ENCODE results near the gene CD84.
"Not testable (repeated sequence)": the region's sequence is repeated elsewhere in the genome, so short reads cannot be mapped to it uniquely, and the experiment has no call there.

Gene CD84

DNA sequence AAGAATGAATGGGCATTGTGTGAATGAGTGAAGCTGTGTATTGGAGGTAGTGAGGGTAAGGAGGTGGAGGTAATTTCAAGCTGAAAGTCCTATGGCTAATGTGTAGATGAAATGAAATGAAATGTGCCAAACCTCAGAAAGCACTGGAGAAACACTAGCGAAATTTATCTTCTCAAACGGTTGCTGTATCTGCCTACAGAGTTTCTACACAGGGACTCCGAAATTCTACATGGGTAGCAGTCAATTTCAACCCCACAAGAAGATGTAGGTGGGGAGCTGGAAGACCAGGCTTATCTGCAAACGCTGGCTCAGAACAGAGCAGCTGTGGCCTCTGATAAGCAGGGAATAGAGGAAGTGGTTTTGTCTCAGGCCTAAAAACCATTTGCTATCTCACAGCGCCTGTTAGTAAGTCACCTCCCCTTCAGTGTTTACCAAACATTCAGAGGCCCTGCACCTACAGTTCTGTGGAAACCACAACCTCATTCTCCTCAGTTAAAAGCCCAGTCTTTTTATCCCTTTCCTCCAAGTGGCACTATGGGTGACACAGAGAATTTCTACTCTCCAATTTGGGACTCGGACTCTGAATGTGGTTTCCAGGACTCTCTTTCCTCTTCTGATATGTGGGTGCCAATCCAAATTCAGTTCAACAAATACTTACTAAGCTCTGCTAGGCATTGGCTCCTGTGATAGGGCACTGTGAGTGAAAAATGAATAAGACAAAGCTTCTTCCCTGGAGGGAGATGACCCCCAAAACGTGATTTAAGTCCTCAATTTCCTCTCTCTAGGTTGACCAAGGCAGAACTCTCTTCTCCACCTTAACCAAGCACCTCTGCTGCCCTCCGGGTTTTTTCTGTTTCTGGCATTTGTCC is 39.1 kb downstream of the CD84 start:
- no peaks in the 10 kb centered on the region for H3K36me3 ChIP-seq
- H3K27ac ChIP-seq = peak overlapping the region; percentile 62
- H3K27me3 ChIP-seq = no peaks in the 10 kb centered on the region
- H3K4me3 ChIP-seq (ENCODE audit: low read depth in 1 of 2, low read length in 1 of 2) = no peak overlapping the region
- TF ChIP-seq, protein P1, sequence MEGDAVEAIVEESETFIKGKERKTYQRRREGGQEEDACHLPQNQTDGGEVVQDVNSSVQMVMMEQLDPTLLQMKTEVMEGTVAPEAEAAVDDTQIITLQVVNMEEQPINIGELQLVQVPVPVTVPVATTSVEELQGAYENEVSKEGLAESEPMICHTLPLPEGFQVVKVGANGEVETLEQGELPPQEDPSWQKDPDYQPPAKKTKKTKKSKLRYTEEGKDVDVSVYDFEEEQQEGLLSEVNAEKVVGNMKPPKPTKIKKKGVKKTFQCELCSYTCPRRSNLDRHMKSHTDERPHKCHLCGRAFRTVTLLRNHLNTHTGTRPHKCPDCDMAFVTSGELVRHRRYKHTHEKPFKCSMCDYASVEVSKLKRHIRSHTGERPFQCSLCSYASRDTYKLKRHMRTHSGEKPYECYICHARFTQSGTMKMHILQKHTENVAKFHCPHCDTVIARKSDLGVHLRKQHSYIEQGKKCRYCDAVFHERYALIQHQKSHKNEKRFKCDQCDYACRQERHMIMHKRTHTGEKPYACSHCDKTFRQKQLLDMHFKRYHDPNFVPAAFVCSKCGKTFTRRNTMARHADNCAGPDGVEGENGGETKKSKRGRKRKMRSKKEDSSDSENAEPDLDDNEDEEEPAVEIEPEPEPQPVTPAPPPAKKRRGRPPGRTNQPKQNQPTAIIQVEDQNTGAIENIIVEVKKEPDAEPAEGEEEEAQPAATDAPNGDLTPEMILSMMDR (IDR thresholded peaks at IDR 0.05) = no peak
- H3K4me1 ChIP-seq (ENCODE audit: control insufficient read depth in 1 of 2, insufficient read depth in 1 of 2, low read depth in 1 of 2, low read length in 1 of 2) = peaks cover 9 to 10% of the 10 kb centered on the region in 2 experiments
- H3K9me3 ChIP-seq = no peaks in the 10 kb centered on the region

DNA sequence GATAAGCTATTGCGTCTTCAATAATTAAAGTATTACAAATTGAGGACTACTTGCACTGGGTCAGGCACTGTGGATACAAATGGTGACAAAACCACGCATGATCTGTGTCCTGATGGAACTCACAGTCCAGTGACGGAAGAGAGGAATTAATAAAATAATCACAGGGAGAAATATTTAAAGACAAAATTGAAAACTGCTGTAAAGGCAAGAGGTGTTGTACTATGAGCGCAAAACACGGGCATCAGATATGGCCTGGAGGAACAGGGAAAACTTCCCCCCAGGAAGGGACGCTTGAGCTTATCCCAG is 39.7 kb downstream of the CD84 start:
- peaks cover 4% of the 10 kb centered on the region for H3K9me3 ChIP-seq
- no peak overlapping the region for H3K4me3 ChIP-seq (ENCODE audit: low read depth in 1 of 2, low read length in 1 of 2)
- H3K4me1 ChIP-seq (ENCODE audit: control insufficient read depth in 1 of 2, insufficient read depth in 1 of 2, low read depth in 1 of 2, low read length in 1 of 2) = peaks cover 9 to 10% of the 10 kb centered on the region in 2 experiments
- H3K36me3 ChIP-seq = no peaks in the 10 kb centered on the region
- no peaks in the 10 kb centered on the region for H3K27me3 ChIP-seq
- H3K27ac ChIP-seq = peak overlapping the region; percentile 62
- TF ChIP-seq, protein P1 (IDR thresholded peaks at IDR 0.05) = no peak

DNA sequence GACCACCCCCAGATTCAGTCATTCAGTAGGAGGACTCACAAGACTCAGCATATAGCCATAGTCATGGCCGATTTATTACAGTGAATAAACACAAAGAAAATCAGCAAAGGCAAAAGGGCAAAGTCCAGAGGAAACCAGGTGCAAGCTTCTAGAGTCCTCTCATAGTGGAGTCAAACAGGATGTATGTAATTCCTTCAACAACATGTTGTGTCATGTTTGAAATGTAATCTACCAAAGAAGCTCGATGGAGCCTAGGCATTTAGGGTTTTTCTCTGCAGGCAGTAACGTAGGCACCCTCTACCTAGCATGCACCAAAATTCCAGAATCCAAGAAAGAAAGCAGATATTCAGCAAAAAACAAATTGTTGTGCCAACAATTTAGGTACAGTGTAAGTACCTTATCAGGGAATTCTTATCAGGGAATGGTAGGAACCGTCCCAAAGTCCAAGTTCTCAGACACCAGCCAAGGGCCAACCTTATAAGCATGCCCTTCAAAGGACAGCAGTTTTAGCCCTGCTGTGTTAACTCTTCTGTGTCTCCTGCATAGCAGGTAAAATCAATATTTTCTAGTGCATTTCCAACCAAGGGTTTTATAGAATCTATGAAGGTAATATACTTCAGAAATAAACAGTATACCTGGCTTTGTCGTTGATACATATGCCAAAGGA is 40.2 kb downstream of the CD84 start:
- Histone ChIP-seq H3K27ac (no peak overlapping the region), H3K36me3 (no peaks in the 10 kb centered on the region), H3K9me3 (peaks cover 4% of the 10 kb centered on the region), H3K4me1 (ENCODE audit: control insufficient read depth in 1 of 2, insufficient read depth in 1 of 2, low read depth in 1 of 2, low read length in 1 of 2) (peaks cover 9 to 10% of the 10 kb centered on the region in 2 experiments), H3K27me3 (no peaks in the 10 kb centered on the region), H3K4me3 (ENCODE audit: low read depth in 1 of 2, low read length in 1 of 2) (no peak overlapping the region)
- TF ChIP-seq, protein P1 (IDR thresholded peaks at IDR 0.05) = no peak

DNA sequence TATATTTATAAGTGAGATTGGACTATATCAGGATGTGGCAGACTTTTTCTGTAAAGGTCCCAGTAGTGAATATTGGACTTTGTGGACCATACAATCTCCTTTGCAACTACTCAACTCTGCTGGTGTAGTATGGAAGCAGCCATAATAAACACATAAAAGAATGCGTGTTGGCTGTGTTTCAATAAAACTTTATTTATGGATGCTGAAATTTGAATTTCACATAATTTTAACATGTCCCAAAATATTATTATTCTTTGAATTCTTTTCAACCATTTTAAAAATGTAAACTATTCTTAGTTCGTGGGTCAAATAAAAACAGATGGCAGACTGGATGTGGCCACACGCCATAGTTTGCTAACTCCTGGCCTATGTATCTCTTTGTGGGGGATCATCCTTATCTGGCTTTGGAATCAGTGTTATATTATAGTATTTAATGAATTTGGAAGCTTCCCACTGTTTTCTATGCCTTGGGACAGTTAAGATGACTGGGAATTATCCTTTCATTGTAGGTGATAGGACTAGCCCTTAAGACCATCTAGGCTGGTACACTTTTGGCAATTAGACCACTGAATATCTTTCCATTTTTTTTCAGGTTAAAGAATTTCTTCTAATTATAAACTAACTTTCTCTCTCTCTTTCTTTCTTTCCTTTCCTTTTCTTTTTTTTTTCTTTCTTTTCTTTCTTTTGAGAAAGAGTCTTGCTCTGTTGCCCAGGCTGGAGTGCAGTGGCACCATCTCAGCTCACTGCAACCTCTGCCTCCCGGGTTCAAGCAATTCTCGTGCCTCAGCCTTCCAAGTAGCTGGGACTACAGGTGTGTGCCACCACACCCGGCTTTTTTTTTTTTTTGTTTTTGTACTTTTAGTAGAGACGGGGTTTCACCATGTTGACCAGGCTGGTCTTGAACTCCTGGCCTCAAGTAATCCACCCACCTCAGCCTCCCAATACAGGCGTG is 41.3 kb downstream of the CD84 start:
- no peaks in the 10 kb centered on the region for H3K27me3 ChIP-seq
- TF ChIP-seq, protein P1 (IDR thresholded peaks at IDR 0.05) = no peak
- peaks cover 9 to 10% of the 10 kb centered on the region in 2 experiments for H3K4me1 ChIP-seq (ENCODE audit: control insufficient read depth in 1 of 2, insufficient read depth in 1 of 2, low read depth in 1 of 2, low read length in 1 of 2)
- H3K27ac ChIP-seq = no peak overlapping the region
- no peaks in the 10 kb centered on the region for H3K36me3 ChIP-seq
- H3K4me3 ChIP-seq (ENCODE audit: low read depth in 1 of 2, low read length in 1 of 2) = no peak overlapping the region
- H3K9me3 ChIP-seq = peaks cover 4% of the 10 kb centered on the region

DNA sequence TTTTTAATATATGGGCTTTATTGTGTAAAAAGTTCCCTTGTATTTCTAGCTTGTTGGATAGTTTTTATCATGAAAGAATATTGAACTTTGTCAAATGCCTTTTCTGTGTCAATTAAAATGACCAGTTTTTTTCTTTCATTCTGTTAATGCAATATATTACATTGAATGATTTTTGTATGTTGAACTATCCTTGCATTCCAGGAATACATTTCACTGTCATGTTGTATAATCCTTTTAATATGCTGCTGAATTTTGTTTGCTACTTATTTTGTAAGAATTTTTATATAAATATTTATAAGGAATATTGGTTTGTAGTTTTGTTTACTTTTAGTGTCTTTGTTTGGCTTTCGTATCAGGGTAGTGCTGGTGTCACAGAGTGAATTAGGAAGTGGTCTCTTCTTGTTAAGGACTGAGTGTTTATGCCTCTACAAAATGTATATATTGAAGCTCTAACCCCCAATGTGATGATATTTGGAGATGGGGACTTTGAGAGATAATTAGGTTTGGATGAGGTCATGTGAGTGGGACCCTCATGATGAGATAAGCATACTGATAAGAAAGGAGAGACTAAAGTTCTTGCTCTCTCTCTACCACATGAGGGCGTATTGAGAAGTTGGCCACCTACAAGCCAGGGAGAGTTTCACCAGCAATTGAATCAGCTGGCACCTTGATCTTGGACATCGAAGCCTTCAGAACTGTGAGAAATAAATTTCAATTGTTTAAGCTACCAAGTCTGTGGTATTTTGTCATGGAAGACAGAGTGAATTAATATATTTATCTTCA is 44.3 kb downstream of the CD84 start:
- TF ChIP-seq, protein P1 (IDR thresholded peaks at IDR 0.05) = no peak
- Histone ChIP-seq H3K4me3 (ENCODE audit: low read depth in 1 of 2, low read length in 1 of 2) (no peak overlapping the region), H3K4me1 (ENCODE audit: control insufficient read depth in 1 of 2, insufficient read depth in 1 of 2, low read depth in 1 of 2, low read length in 1 of 2) (peaks cover 2 to 5% of the 10 kb centered on the region in 2 experiments), H3K27me3 (no peaks in the 10 kb centered on the region), H3K36me3 (no peaks in the 10 kb centered on the region), H3K27ac (no peak overlapping the region), H3K9me3 (peaks cover 4% of the 10 kb centered on the region)

DNA sequence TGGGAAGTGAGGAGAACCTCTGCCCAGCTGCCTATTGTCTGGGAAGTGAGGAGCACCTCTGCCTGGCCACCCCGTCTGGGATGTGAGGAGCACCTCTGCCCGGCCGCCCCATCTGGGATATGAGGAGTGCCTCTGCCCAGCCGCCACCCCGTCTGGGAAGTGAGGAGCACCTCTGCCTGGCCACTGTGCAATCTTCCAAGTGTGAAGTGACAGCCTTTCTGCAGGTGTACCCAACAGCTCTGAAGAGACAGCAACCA is 46.8 kb downstream of the CD84 start:
- not testable (repeated sequence) for H3K36me3 ChIP-seq

DNA sequence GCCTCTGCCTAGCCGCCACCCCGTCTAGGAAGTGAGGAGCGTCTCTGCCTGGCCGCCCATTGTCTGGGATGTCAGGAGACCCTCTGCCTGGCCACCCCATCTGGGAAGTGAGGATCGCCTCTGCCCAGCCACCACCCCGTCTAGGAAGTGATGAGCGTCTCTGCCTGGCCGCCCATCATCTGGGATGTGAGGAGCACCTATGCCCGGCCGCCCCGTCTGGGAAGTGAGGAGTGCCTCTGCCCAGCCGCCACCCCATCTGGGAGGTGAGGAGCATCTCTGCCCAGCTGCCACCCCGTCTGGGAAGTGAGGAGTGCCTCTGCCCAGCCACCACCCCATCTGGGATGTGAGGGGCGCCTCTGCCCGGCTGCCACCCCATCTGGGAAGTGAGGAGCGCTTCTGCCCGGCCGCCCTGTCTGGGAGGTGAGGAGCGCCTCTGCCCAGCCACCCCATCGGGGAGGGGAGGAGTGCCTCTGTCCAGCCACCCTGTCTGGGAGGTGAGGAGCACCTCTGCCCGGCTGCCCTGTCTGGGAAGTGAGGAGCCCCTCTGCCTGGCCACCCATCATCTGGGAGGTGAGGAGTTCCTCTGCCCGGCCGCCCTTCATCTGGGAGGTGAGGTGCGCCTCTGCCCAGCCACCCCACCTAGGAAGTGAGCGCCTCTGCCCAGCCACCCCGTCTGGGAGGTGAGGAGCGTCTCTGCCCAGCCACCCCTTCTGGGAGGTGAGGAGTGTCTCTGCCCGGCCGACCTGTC is 47.3 kb downstream of the CD84 start:
- H3K27me3 ChIP-seq; H3K4me3 ChIP-seq (ENCODE audit: low read depth in 1 of 2, low read length in 1 of 2); H3K4me1 ChIP-seq (ENCODE audit: control insufficient read depth in 1 of 2, insufficient read depth in 1 of 2, low read depth in 1 of 2, low read length in 1 of 2); H3K27ac ChIP-seq; H3K36me3 ChIP-seq; H3K9me3 ChIP-seq: not testable (repeated sequence)

More for the DNA sequence above, 46.8 kb downstream of the CD84 start:
- not testable (repeated sequence) for H3K4me3 ChIP-seq (ENCODE audit: low read depth in 1 of 2, low read length in 1 of 2); H3K27ac ChIP-seq; H3K27me3 ChIP-seq; H3K9me3 ChIP-seq; H3K4me1 ChIP-seq (ENCODE audit: control insufficient read depth in 1 of 2, insufficient read depth in 1 of 2, low read depth in 1 of 2, low read length in 1 of 2)

Data from neutrophil (primary cell).